Measurements from ENCODE around the gene PHLDB2. TPM values are rescaled to one million over a fixed set of nuclear protein-coding genes. Genes with fewer than 3 reads are reported as not detected.

The PHLDB2 gene
- total and polyA plus RNA-seq, 10 of the 15 experiments (the other 5 are each of a cell fraction or from before 2014, with no cell fraction given): 0.03 to 0.67 (median 0.40) TPM

- no peak overlapping the region for H3K4me2 ChIP-seq (ENCODE audit: control insufficient read depth, insufficient read depth)
Observed at GRCh38 chr3:111872979-111873378, 13.9 kb downstream of the PHLDB2 start.

More at GRCh38 chr3:111872979-111873378, 13.9 kb downstream of the PHLDB2 start:
- no peak overlapping the region for H3K4me3 ChIP-seq
- in situ Hi-C loops (cut with MboI) (no loop called here), intact Hi-C loops (cut with micrococcal nuclease; ENCODE audit: unreplicated experiment) (no loop called here)
- no peaks in the 10 kb centered on the region for H3K36me3 ChIP-seq (ENCODE audit: control insufficient read depth in 2 of 2, insufficient read depth in 2 of 2, low read length in 1 of 2)
- WGBS (ENCODE audit: insufficient coverage, insufficient replicate concordance, low lambda C conversion rate, missing lambda C conversion rate): 21% methylated on average over 2 of the region's 2 CpGs
- ChIA-PET CTCF (interaction anchor here (0.8 to 3.2 kb wide), 6 partner anchors 8 to 204 kb away, joined by 3 to 11 read pairs (median 5); no protein-coding TSS in a partner anchor), SMC1A (ENCODE audit: uncharacterized antibody, unreplicated experiment) (interaction anchor here (0.8 to 2.9 kb wide), 2 partner anchors 10 to 157 kb away, joined by 3 to 19 read pairs; no protein-coding TSS in a partner anchor), RAD21 (ENCODE audit: unreplicated experiment) (interaction anchor here (0.6 to 0.8 kb wide), 3 partner anchors 10 to 140 kb away, joined by 3 to 4 read pairs (median 3); no protein-coding TSS in a partner anchor), POLR2A (no interaction called here)
- H3K27ac ChIP-seq (ENCODE audit: control insufficient read depth, insufficient read depth): no peak overlapping the region
- H3K9ac ChIP-seq (ENCODE audit: control insufficient read depth, insufficient read depth, low read length): no peak overlapping the region
- TF ChIP-seq CEBPB (IDR thresholded peaks at IDR 0.05; ENCODE audit: borderline replicate concordance in 1 of 2, low read depth in 2 of 2, low read length in 2 of 2) (no peak), BHLHE40 (IDR thresholded peaks at IDR 0.05; ENCODE audit: borderline replicate concordance in 1 of 2, low read depth in 2 of 2, low read length in 1 of 2) (no peak), ZBTB11 (CRISPR knock-in tag; IDR thresholded peaks at IDR 0.05) (no peak), GABPA (IDR thresholded peaks at IDR 0.05; ENCODE audit: low read depth) (no peak), IKZF2 (IDR thresholded peaks at IDR 0.05) (no peak), JUNB (IDR thresholded peaks at IDR 0.05) (no peak), PAX8 (IDR thresholded peaks at IDR 0.05) (no peak), ZNF207 (IDR thresholded peaks at IDR 0.05; ENCODE audit: borderline replicate concordance) (no peak), BCL3 (IDR thresholded peaks at IDR 0.05; ENCODE audit: borderline replicate concordance, insufficient read depth, low read depth, low read length, poor library complexity, severe bottlenecking) (no peak), SIN3A (IDR thresholded peaks at IDR 0.05; ENCODE audit: low read depth, low read length) (no peak), NR2C1 (IDR thresholded peaks at IDR 0.05) (no peak), BACH1 (IDR thresholded peaks at IDR 0.05; ENCODE audit: borderline replicate concordance) (no peak), STAT1 (conservative IDR thresholded peaks at IDR 0.05) (no peak), NRF1 (conservative IDR thresholded peaks at IDR 0.05; ENCODE audit: low read depth, low read length) (no peak), RELA (IDR thresholded peaks at IDR 0.05; ENCODE audit: borderline replicate concordance, partially characterized antibody) (no peak), SMC3 (IDR thresholded peaks at IDR 0.05; ENCODE audit: borderline replicate concordance, low read length) (no peak), STAT3 (IDR thresholded peaks at IDR 0.05; ENCODE audit: low read depth, low read length) (no peak)
- no peaks in the 10 kb centered on the region for H3K4me1 ChIP-seq (ENCODE audit: control insufficient read depth, insufficient read depth, low read length)
- no peaks in the 10 kb centered on the region for H3K9me3 ChIP-seq (replicated peaks; ENCODE audit: control insufficient read depth, insufficient read depth, low read length)
- H3K27me3 ChIP-seq (replicated peaks in 1 of 2; ENCODE audit: control insufficient read depth in 2 of 2, insufficient read depth in 2 of 2, low read length in 1 of 2): peaks cover 0 to 2% of the 10 kb centered on the region in 2 experiments; a peak in 2 of 4 replicates
- H3K79me2 ChIP-seq (ENCODE audit: control insufficient read depth, insufficient read depth, low read length): no peaks in the 10 kb centered on the region
- no peaks in the 10 kb centered on the region for H4K20me1 ChIP-seq (ENCODE audit: control insufficient read depth, insufficient read depth)
- H2AFZ ChIP-seq (ENCODE audit: control insufficient read depth, low read depth, low read length): no peak overlapping the region
- FAIRE-seq: no peak
- DNase-seq (ENCODE audit: low read depth, low spot score): no peak
- ATAC-seq: no peak
- no TSS peak for BruUV-seq (replicated peaks)
